Stimulated activated CD4-positive, alpha-beta T cell treated with anti-CD3 and anti-CD28 coated beads, Interleukin-15, amount 100 ng/mL, for 48 hours (primary cell): ENCODE results near the gene CACNA2D4.

Source experiments
- DNase-seq, 2 donors: peaks; one replicate each; pipeline ENCODE4 v3.0.0-alpha.2; 2020; ENCODE audit warnings: low read depth in 2 of 2

Gene CACNA2D4

DNA sequence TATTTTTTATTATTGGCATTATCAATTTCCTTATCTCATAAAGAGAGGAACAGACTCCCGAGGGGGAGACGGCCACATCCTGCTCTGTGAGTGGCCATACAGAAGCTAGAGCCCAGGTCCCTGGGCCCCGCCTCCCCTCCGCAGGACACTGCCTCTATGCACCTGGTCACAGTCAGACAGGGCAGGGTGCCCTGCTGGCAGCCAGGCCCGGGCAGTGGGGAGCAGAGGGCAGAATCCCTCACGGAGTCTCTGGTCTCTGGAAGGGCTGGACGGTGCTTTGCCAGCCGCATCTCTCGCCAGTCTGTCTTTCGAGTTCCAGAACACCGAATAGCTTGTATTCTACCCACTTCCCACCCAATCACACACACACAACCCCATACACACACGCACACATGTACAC is 16.4 kb upstream of the CACNA2D4 start:
- no peak for DNase-seq

DNA sequence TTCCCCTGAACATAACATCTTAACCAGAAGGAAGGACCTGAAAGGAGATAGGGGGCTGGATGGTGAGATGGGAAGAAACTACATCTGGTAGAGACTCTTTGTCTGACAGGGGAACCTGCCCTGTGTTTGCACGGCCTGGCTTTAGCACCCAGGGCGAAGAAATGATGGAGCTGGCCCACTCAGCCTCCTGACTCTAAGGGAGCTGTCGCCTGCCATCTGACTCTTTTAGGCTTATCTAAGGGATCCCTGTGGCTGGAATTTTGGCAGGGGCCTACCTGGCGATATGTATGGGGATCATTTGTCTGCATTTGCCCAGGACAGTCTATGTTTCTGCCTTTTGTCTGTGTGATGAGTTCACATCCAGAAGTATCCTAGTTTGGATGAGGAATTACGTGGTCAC is 15.6 kb upstream of the CACNA2D4 start:
- DNase-seq = no peak

DNA sequence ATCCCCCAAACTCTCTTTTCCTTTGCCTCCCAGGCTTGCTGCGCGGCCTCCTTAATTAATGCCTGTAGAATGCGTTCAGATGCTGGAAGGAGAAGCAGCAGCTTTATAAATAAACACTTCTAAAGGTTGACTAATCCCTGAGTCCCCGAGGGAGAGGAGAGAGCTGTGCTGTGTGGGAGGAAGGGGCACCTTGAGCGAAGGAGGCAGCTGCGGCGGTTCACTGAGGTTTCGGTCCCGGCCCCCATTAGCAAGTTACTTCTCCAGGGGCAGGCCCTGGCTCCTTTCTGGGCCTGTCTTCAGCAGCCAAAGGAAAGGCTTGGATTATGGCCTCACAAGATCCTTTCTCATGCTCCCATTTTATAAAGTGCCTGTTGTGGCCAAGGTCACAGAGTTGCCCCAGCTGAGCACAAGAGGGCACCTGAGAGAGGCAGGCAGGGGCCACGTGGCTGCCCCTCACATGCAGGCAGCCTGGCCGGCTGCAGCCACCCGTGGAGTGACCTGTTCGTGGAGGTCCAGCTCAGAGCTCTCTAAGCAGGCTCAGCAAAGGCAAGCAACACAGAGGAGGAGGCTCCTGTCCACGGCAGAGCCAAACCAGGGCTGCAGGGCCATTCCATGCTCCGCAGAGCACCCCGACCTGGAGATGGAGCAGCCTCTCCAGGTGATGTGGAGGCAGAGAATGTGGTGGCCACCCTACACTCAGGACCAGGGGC is 15.0 kb upstream of the CACNA2D4 start:
- no peak for DNase-seq

DNA sequence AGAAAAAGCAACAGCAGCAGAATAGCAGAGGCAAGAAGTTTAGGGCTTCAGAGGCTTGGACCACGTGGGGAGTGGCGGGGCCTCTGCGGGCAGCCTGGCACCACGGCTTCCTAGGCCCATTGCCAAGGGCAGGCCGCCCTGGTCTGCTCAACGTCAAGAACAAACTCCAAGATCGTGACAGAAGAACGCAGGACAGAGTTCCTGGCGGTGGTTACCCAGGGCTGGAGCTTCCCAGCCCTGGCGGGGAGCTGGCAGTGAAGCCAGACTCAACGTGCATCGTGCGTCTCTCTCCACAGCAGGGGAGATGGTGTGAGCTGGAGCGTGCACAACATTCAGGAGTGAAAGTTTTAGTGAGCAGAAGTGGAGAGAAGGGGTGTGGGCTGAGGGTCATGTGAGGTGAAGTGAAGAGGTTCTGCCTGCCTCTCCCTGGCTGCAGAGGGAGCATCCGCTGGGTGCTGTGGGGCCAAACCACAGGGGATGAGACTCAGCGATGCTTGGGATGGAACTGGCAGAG is 13.9 kb upstream of the CACNA2D4 start:
- DNase-seq = no peak

DNA sequence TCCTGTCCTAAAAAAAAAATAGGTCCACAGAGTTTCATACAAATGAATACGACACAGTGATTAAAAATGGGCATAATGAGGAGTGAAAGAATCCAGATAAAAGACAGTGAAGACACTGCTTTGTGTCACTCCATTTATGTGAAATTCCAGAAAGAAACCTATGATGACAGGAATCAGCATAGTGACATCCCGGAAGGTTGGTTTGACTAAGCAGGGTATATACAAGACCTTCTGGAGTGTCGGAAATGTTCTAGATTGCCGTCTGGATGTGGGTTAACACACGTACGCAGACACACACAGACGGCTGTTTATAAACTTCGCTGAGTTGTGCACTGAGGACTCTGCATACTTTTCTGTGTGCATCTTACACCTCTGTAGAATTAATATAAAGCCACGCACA is 13.2 kb upstream of the CACNA2D4 start:
- no peak for DNase-seq

DNA sequence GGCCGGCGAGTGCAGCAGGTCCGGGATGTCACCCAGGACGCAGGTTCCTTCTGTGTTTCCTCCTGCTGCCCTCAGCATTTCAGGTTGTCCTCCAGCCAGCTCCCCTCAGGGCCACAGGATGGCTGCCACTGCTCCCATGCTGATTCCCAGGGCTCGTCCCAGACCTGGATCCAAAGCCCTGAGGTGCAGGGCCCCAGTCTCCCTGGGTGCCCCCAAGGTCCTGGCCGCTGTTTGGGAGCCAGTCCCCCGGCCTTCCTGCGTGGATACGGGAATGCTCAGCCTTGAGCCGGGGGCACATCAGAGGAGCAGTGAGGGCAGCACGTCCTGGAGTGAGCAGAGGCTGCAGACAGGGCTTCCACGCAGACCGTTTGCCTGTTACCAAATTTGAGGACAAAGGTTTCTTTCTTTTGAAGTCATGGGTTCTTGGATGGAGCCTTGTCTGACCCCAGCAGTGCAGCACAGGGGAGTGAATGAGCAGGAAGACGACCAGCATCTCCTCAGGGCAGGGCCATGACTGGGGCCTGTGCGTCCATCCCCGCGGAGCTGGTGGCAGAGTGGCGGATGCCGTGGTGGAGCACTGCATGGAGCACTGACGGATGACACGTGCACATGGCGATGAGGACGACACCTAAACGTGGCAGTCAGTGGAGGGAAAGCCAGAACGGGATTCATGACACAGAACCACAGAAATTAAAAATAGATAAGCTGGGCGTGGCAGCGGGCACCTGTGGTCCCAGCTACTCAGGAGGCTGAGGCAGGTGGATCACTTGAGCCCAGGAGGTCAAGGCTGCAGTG is 12.5 kb upstream of the CACNA2D4 start:
- no peak for DNase-seq

DNA sequence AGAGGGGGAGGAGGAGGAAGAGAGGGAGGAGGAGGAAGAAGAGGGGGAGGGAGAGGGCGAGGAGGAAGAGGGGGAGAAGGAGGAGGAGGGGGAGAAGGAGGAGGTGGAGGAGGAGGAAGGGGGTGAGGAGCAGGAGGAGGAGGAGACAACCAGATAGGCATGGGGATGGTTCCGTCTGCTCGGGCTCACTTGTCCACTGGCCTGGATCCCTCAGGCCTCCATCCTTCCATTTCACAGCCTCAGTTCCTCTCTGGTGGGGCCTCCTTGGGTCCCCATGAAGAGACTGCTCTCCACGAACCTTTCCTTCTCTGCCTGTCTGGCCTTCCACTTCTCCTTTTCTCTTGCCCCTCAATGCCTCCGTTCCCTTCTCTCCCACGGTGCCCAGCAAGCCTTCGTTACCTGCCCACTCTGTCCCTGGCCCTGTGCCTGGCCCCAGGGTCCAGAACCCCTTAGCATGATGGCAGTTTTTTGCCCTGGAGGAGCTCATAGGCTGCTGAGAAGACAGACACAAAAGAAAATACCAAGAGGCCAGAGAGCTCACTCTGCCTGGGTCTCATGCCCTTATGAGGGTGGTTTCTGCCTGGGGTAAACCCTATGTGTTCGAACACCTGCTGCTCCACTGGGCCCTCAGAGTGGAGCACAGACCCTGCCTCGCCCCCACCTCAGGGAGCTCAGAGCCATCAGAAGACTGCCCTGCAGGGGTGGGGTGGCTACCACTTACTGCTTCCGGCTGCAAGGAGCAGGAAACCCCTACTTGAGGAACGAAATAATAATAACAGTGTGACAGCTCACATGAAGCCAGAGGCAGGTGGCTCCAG is 11.7 kb upstream of the CACNA2D4 start:
- DNase-seq = no peak

DNA sequence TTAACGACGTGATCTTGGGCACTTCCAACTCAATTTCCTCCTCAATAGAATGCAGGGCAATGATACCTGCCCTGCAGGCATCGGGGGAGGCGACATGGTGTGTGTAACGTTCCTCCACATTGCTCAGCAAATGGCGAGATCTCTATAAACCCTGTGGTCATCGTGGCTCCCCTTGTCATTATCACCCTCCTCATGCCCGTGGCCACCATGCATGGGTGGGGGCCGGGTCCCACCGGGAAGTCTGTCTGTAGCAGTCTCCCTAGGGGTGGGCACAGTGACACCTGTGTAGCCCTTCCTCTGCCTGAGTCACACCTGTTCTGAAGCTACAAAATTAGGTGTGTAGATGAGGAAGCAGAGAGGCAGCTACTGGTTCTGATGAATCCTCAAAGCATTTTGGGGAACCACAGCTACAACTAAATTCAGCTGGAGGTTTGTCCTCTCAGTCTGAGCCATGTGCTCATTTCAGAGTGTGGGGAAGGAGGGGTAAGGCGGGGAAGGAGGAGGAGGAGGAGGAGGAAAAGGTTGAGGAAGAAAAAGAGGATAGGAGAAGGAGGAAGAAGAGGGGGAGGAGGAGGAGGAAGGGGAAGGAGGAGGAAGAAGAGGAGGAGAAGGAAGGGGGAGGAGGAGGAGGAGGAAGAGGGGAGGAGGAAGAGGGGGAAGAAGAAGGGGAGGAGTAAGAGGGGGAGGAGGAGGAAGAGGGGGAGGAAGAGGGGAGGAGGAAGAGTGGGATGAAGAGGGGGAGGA is 11.0 kb upstream of the CACNA2D4 start:
- DNase-seq = no peak

DNA sequence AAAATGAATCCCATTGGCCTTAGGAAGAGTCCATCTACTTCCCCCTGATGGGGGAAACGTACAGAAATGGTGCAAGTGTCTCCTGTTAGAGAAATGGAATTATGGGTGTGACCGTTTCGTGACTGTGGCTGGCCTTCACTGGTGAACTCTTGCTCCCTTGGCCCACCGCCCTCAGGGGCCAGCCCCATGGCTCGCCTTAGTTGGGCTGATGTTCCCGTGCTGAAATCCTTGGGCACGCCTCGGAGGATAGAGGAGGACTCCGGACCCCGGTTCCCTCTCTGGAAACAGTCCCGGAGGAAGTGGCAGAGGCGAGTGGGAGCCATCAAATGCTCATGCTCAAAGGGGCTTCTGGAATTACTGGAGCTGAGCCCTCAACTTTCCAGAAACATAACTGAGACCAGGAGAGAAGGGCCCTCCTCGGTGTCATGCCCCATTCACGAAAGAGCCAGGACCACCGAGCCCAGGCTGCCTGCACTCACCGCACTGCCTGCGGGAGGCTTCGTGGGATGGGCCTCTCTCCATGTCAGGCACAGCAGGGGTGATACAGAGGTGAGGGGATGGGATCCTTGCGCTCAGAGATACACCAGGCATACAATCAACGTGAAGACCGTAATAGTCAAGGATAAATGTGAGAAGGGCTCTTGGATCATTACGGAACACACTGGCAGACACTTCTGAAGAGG is 10.1 kb upstream of the CACNA2D4 start:
- no peak for DNase-seq

DNA sequence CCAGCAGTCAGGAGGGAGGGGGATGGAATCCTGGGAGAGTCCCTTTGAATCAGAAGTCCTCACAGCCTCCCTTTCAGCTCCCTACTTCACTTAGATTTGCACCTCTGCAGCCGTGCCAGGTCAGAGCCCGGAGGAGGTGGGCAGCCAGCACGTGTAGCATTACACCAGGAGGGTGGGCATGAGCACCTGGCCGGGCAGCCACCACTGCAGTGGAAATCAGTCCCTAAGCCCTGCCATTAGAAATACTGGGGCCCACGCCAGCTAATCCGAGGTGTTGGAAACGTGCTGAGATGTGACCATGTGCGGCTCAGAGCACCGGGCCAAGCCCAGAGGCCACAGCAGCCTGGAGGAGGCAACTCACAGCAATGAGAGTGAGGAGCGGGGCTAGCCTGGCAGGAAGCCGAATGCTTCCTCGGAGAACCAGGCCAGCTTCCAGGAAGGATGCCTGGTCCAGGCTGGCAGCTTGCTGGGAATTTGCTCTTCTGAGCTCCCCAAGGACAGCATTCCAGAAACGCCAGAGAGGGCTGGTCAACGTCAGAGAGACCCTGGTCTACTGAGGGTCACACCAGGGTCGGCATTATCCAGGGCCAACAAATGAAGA is 9.4 kb upstream of the CACNA2D4 start:
- DNase-seq = no peak

DNA sequence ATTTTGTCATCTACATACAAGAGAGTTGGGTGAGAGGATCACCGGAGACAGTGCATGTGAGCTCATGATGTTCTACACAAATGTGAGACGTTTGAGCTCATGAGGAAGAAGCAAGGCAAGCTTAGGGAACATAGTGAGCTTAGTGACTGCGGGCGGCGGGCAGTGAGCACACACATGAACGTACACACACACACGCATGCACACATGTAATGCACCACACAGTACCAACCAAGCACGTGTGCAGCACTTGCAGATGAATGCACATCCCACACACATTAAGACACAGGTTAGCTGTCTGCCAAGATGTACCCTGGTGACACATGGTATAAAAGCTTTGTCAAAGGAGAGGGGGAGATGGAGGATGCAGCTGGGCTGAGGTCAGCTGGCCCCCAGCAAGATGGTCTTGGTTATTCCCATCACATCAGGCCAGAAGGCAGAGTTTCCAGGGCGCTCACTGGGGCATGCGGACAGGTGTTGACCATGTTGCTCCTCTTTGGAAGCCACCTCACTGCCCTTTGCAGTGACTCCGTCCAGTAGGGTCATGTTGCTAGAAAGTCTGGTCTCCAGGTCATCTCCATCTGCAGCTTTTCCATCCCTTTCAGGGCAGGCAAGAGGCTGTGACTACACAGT is 8.7 kb upstream of the CACNA2D4 start:
- no peak for DNase-seq

DNA sequence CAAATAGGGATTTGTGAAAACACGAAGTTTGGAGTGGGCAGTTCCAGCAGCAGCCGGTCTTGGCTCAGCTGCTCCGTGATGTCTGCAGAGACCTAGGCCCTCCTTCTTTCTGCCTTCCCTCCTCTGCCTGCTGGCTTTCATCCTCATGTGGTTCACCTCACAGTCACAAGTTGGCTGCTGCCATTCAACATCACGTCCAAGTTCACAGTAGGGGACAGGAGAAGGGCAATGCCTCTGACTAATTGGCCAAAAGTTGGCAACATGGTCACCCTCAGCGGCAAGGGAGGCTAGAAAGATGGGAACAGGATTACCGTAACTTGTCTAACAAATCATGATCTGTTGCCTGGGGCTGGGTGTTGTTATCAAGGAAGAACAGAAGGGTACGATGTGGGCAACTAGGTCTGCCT is 7.8 kb upstream of the CACNA2D4 start:
- DNase-seq = no peak

DNA sequence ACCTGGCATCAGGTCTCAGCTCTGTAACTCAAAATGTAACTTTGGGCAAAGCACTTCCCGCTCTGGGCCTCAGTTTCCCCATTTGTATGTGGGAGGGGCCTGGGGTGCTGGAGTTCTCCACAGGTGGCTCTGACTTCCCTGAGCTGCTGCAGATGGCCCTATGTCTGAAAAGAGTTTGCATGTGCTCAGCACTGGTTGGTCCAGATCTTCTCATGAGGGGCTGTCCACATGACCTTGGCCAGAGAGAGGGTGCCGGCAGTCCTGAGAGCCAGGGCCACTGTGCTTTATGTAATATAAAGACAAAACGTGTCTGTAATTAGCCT is 7.2 kb upstream of the CACNA2D4 start:
- no peak for DNase-seq

DNA sequence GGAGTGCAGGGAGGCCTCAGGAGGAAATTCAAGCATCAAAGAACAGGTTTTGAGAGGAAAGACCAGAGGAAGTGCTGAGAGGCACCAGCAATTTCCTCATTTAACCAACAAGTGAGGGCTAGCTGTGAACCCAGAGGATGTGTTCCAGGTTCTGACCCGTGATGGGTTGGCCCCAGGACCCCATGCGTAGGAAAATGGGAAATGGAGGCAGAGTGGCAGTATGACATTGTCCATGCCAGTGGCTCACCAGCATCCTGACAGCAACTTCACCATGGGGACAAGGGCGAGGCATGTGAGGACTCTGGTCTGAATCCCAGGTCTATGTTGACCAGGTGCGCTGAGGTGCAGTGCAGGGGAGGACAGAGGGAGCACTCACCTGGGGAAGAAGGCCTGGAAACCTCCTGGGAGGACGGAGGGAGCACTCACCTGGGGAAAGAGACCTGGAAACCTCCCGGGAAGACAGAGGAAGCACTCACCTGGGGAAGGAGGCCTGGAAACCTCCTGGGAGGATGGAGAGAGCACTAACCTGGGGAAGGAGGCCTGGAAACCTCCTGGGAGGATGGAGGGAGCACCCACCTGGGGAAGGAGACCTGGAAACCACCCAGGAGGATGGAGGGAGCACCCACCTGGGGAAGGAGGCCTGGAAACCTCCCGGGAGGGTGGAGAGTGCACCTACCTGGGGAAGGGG is 6.7 kb upstream of the CACNA2D4 start:
- no peak for DNase-seq

DNA sequence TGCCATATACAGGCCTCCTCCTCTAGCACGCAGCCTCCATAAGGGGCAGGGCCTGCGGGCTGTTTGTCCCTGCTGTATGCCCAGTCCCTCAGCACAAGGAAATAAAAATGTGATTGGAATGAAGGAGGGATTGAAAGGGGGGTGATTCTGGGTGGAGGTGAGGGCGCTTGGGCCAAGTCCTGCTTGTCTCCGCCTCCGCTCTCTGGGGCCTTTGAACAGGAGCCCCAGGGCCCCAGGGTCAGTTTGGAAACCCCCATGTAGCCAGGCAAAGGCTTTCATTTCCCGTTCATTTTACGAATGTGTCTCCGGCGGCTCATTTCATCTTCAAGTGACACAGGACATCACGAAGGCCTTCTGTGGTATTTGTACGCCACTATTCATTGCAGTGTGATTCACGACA is 4.5 kb upstream of the CACNA2D4 start:
- DNase-seq = no peak

DNA sequence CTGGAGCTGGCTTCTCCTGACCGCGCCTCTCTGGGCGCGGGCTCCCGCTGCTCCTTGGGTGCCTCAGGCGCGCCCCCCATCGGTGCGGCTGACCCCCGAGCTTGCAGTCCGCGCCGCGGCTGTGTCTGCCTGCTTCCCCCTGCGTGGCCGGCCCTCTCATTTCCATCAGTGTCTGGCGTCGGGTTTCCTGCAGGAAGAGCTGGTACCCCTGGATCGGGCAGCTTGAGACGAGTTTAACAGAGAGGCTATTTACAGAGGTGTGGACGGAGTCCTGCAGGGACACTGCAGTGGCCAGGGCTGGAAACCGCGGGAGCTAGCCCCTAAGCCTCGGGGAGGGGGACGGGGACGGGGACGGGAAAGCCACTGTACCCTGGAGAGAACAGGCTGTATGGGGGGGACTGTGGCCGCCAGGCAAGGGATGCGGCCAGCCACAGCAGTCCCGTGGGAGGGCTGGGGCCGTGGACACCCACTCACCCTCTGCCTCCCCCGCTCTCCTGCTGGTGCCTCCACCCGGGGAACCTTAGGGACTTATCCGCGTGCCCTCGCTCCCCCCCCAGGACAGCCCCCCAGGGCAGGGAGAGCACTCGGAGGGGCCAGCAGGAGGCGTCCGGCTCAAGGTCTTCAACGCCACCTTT is 3.7 kb upstream of the CACNA2D4 start:
- DNase-seq = no peak

DNA sequence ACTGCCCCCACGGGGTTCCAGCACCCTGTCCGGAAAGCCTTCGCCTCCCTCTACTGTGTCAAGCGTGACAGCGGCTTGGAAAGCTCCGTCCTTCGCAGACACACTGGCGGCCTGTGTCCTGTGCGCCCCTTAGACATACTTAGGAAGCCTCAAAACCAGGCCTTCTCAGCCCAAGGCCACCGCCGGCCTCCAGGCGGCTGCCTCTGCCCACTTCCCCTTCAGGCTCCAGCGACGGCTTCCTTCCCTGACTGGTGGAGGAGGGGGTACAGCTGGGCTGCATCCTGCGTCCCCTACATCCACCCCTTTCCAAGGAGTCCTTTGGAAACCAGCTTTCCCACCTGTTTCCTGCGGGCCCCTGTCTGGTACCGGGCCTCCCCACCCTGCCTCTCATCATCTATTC is 2.5 kb upstream of the CACNA2D4 start:
- DNase-seq = no peak

DNA sequence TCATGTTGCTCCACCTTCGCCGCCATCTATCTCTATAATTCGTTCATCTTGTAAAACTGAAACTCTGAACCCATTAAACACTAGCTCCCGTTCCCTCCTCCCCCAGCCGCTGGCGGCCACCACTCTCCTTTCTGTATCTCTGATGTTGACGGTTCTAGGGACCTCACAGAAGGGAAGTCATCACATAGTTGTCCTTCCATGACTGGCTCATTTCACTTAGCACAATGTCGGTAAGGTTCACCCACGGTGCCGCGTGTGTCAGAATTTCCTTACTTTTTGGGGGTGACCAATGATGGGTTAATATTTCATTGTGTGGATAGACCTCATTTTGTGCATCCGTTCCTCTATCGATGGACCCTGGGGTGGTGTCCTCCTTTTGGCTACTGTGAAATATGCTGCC is 2.0 kb upstream of the CACNA2D4 start:
- DNase-seq = no peak

DNA sequence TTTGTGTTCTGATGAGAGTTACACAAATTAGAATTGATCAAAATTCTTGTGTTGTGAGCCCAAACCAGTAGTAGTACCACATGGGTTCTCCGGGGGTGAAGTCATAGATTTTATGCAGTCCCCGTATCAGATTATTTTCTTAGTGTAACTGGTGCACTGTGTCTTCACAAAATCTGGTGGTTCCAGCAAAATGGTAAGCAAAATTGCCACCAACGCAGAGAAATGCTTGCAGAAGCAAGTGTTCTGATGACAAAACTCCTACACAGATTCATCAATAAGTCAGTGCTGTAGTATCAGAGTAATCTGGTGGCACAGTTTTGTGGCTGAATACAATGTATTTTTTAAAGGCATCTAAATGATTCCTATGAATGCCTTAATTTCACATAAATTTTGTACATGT is 1.3 kb upstream of the CACNA2D4 start:
- DNase-seq = no peak
